Activated CD4-positive, alpha-beta T cell treated with anti-CD3 and anti-CD28 coated beads for 36 hours (primary cell): ENCODE results near the gene YAP1. TPM values are rescaled to one million over a fixed set of nuclear protein-coding genes. Genes with fewer than 3 reads are reported as not detected.

Source experiments
- ATAC-seq: fragments of 200-7000 bp; cut with Tn5 transposase; one replicate; pipeline ENCODE4 v1.10.0; 2021; ENCODE audit warnings: mild to moderate bottlenecking, moderate library complexity
- CTCF ChIA-PET: fragments of 350-600 bp; sonication (Branson Sonifier 250); formaldehyde crosslinking; loops from one replicate; lab custom pipeline; 2021; ENCODE audit warnings: antibody characterized with exemption; lab: Charles Lee
- POLR2A ChIA-PET: fragments of 350-600 bp; sonication (Branson Sonifier 250); formaldehyde crosslinking; loops from one replicate; lab custom pipeline; 2021; ENCODE audit warnings: antibody characterized with exemption, inconsistent platforms; lab: Charles Lee
- DNase-seq: peaks from one replicate; pipeline ENCODE4 v3.0.0-alpha.2; 2020
- H3K27ac Mint-ChIP-seq: one replicate; pipeline ENCODE4 v1.8.0; 2021; ENCODE audit warnings: mixed read lengths
- H3K27me3 Mint-ChIP-seq: one replicate; pipeline ENCODE4 v1.8.0; 2021; ENCODE audit warnings: mixed read lengths
- H3K36me3 Mint-ChIP-seq: one replicate; pipeline ENCODE4 v1.8.0; 2021; ENCODE audit warnings: low read depth, mixed read lengths
- H3K4me1 Mint-ChIP-seq: one replicate; pipeline ENCODE4 v1.8.0; 2021; ENCODE audit warnings: mixed read lengths
- H3K4me3 Mint-ChIP-seq: one replicate; pipeline ENCODE4 v1.8.0; 2021; ENCODE audit warnings: mild to moderate bottlenecking, moderate library complexity, mixed read lengths
- H3K9me3 Mint-ChIP-seq: one replicate; pipeline ENCODE4 v1.8.0; 2021; ENCODE audit warnings: low read depth, mixed read lengths
- intact Hi-C, 2 experiments: fragments of 100-400 bp; cut with DNase I in 1 of 2; cut with micrococcal nuclease in 1 of 2; formaldehyde crosslinking; loops; one replicate each; pipeline versions ENCODE4 v1.14.2 to v1.15.1; 2022 to 2024; cut with DNase I, micrococcal nuclease
- total RNA-seq, 2 experiments: library from RNA; stranded (reverse); gene quantifications; one replicate each; pipeline ENCODE4 v1.2.3, GENCODE V29; 2021

YAP1 gene
- total RNA-seq, 2 experiments from 2014 or later = 0.21 to 0.25 TPM

- Mint-ChIP-seq H3K4me3 (no peak overlapping the region), H3K4me1 (no peaks in the 10 kb centered on the region), H3K27me3 (peaks cover 12% of the 10 kb centered on the region), H3K9me3 (no peaks in the 10 kb centered on the region), H3K36me3 (no peaks in the 10 kb centered on the region), H3K27ac (no peak overlapping the region)
- intact Hi-C loops = no loop called here
- CTCF ChIA-PET = no interaction called here
- POLR2A ChIA-PET = no interaction called here
- ATAC-seq (no peak), DNase-seq (no peak)
Measured at GRCh38 chr11:102171101-102171500, 60.9 kb downstream of the YAP1 start.

GRCh38 chr11:102172127-102172848 lies 62.0 kb downstream of the YAP1 start:
- ATAC-seq (no peak), DNase-seq (no peak)
- H3K27me3 Mint-ChIP-seq = peaks cover 18% of the 10 kb centered on the region
- no peak overlapping the region for H3K27ac Mint-ChIP-seq
- intact Hi-C loops = no loop called here
- H3K4me1 Mint-ChIP-seq = no peaks in the 10 kb centered on the region
- CTCF ChIA-PET = interaction anchor here (0.6 kb wide), 1 partner anchor 920 kb away, joined by 5 read pairs; no protein-coding TSS in a partner anchor
- H3K36me3 Mint-ChIP-seq = no peaks in the 10 kb centered on the region
- POLR2A ChIA-PET = no interaction called here
- H3K4me3 Mint-ChIP-seq = no peak overlapping the region
- no peaks in the 10 kb centered on the region for H3K9me3 Mint-ChIP-seq

- intact Hi-C loops = no loop called here
Measured at GRCh38 chr11:102177126-102177525, 66.9 kb downstream of the YAP1 start.

GRCh38 chr11:102177974-102178631 lies 67.9 kb downstream of the YAP1 start:
- Mint-ChIP-seq H3K9me3 (no peaks in the 10 kb centered on the region), H3K4me1 (peaks cover 4% of the 10 kb centered on the region)
- ATAC-seq = peak; percentile 49

More at GRCh38 chr11:102177126-102177525, 66.9 kb downstream of the YAP1 start:
- ChIA-PET POLR2A (interaction anchor here (0.5 kb wide), 1 partner anchor 1007 kb away, joined by 4 read pairs; no protein-coding TSS in a partner anchor), CTCF (interaction anchor here (0.7 kb wide), 1 partner anchor 170 kb away, joined by 4 read pairs; no protein-coding TSS in a partner anchor)
- Mint-ChIP-seq H3K4me1 (peaks cover 4% of the 10 kb centered on the region), H3K4me3 (no peak overlapping the region), H3K27ac (no peak overlapping the region), H3K9me3 (no peaks in the 10 kb centered on the region), H3K36me3 (no peaks in the 10 kb centered on the region), H3K27me3 (peaks cover 14% of the 10 kb centered on the region)
- DNase-seq (no peak), ATAC-seq (no peak)

GRCh38 chr11:102179371-102179770 lies 69.1 kb downstream of the YAP1 start:
- CTCF ChIA-PET = no interaction called here
- ATAC-seq = no peak
- peaks cover 4% of the 10 kb centered on the region for H3K4me1 Mint-ChIP-seq
- H3K36me3 Mint-ChIP-seq = no peaks in the 10 kb centered on the region
- no peak overlapping the region for H3K27ac Mint-ChIP-seq
- no peaks in the 10 kb centered on the region for H3K9me3 Mint-ChIP-seq
- POLR2A ChIA-PET = no interaction called here
- intact Hi-C loops = no loop called here
- H3K4me3 Mint-ChIP-seq = no peak overlapping the region
- peaks cover 8% of the 10 kb centered on the region for H3K27me3 Mint-ChIP-seq
- no peak for DNase-seq

More at GRCh38 chr11:102177974-102178631, 67.9 kb downstream of the YAP1 start:
- Mint-ChIP-seq H3K27me3 (peaks cover 8% of the 10 kb centered on the region), H3K27ac (no peak overlapping the region), H3K4me3 (no peak overlapping the region), H3K36me3 (no peaks in the 10 kb centered on the region)
- ChIA-PET CTCF (no interaction called here), POLR2A (no interaction called here)
- DNase-seq = no peak
- intact Hi-C loops = no loop called here

- no peak overlapping the region for H3K4me3 Mint-ChIP-seq
- DNase-seq (no peak), ATAC-seq (no peak)
- no peaks in the 10 kb centered on the region for H3K36me3 Mint-ChIP-seq
- intact Hi-C loops = no loop called here
- ChIA-PET CTCF (interaction anchor here (0.6 kb wide), 2 partner anchors 27 to 872 kb away, joined by 3 read pairs; no protein-coding TSS in a partner anchor), POLR2A (no interaction called here)
- H3K27me3 Mint-ChIP-seq = peaks cover 9% of the 10 kb centered on the region
- no peaks in the 10 kb centered on the region for H3K9me3 Mint-ChIP-seq
- no peak overlapping the region for H3K27ac Mint-ChIP-seq
- H3K4me1 Mint-ChIP-seq = no peaks in the 10 kb centered on the region
Measured at GRCh38 chr11:102184269-102184987, 74.2 kb downstream of the YAP1 start.

GRCh38 chr11:102186551-102187191 lies 76.4 kb downstream of the YAP1 start:
- CTCF ChIA-PET = interaction anchor here (0.9 to 1.0 kb wide), 2 partner anchors 8 to 67 kb away, joined by 3 read pairs; no protein-coding TSS in a partner anchor
- POLR2A ChIA-PET = no interaction called here
- ATAC-seq (no peak), DNase-seq (no peak)
- intact Hi-C loops = no loop called here
- H3K4me3 Mint-ChIP-seq = no peak overlapping the region
- no peaks in the 10 kb centered on the region for H3K4me1 Mint-ChIP-seq
- H3K36me3 Mint-ChIP-seq = no peaks in the 10 kb centered on the region
- no peaks in the 10 kb centered on the region for H3K9me3 Mint-ChIP-seq
- H3K27ac Mint-ChIP-seq = no peak overlapping the region
- H3K27me3 Mint-ChIP-seq = peaks cover 14% of the 10 kb centered on the region

GRCh38 chr11:102187416-102188151 lies 77.3 kb downstream of the YAP1 start:
- Mint-ChIP-seq H3K27me3 (peaks cover 17% of the 10 kb centered on the region), H3K9me3 (no peaks in the 10 kb centered on the region), H3K4me1 (no peaks in the 10 kb centered on the region), H3K36me3 (no peaks in the 10 kb centered on the region), H3K27ac (no peak overlapping the region), H3K4me3 (no peak overlapping the region)
- ATAC-seq (no peak), DNase-seq (no peak)
- ChIA-PET CTCF (interaction anchor here (1.0 kb wide), 1 partner anchor 66 kb away, joined by 3 read pairs; no protein-coding TSS in a partner anchor), POLR2A (no interaction called here)
- intact Hi-C loops = no loop called here

- ChIA-PET CTCF (no interaction called here), POLR2A (no interaction called here)
- no peak overlapping the region for H3K27ac Mint-ChIP-seq
- no peak for DNase-seq
- no peak overlapping the region for H3K4me3 Mint-ChIP-seq
- no peaks in the 10 kb centered on the region for H3K4me1 Mint-ChIP-seq
- H3K36me3 Mint-ChIP-seq = no peaks in the 10 kb centered on the region
- intact Hi-C loops = no loop called here
- peaks cover 17% of the 10 kb centered on the region for H3K27me3 Mint-ChIP-seq
- H3K9me3 Mint-ChIP-seq = no peaks in the 10 kb centered on the region
- no peak for ATAC-seq
Measured at GRCh38 chr11:102188488-102188887, 78.2 kb downstream of the YAP1 start.

GRCh38 chr11:102191832-102192231 lies 81.6 kb downstream of the YAP1 start:
- CTCF ChIA-PET = no interaction called here
- H3K36me3 Mint-ChIP-seq = no peaks in the 10 kb centered on the region
- no peaks in the 10 kb centered on the region for H3K9me3 Mint-ChIP-seq
- no peaks in the 10 kb centered on the region for H3K4me1 Mint-ChIP-seq
- POLR2A ChIA-PET = no interaction called here
- intact Hi-C loops = no loop called here
- no peak overlapping the region for H3K27ac Mint-ChIP-seq
- DNase-seq (no peak), ATAC-seq (no peak)
- H3K27me3 Mint-ChIP-seq = peaks cover 16% of the 10 kb centered on the region
- H3K4me3 Mint-ChIP-seq = no peak overlapping the region
